ENCODE results near the gene NXPE4. TPM values are rescaled to one million over a fixed set of nuclear protein-coding genes. Genes with fewer than 3 reads are reported as not detected.

The NXPE4 gene
- total and polyA plus RNA-seq, 2 of the 8 experiments (the other 6 are each of a cell fraction or from before 2014, with no cell fraction given) = not detected

DNA sequence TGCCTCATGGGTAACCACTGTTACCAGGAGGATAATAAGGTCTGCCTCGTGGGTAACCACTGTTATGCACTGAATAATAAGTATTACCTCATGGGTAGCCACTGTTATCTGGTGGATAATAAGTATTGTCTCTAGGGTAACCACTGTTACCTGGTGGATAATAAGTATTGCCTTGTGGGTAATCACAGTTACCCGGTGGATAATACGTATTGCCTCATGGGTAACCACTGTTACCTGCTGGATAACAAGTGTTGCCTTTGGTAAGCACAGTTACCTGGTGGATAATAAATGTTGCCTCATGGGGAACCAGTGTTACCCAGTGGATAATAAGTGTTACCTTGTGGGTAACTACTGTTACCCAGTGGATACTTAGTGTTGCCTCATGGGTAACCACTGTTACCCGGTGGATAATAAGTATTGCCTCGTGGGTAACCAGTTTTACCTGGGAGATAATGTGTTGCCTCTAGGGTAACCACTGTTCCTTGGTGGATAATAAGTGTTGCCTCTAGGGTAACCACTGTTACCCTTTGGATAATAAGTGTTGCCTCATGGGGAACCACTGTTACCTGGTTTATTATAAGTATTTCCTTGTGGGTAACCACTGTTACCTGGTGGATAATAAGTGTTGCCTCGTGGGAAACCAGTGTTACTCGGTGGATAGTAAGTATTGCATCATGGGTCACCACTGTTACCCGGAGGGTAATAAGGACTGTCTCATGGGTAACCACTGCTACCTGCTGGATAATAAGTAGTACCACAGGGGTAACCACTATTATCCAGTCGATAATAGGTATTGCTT is 10.6 kb upstream of the NXPE4 start:
- no peaks in the 10 kb centered on the region for H3K23me2 ChIP-seq (ENCODE audit: low read depth, low read length)
- POLR2A ChIA-PET (ENCODE audit: partially characterized antibody) = no interaction called here
- H3K9ac ChIP-seq (replicated peaks in 1 of 4; ENCODE audit: extremely low read depth in 1 of 4, low read depth in 3 of 4, low read length in 3 of 4) = no peak overlapping the region
- H4K91ac ChIP-seq (replicated peaks; ENCODE audit: insufficient read length, low read length) = no peak overlapping the region
- H3K79me1 ChIP-seq (ENCODE audit: low read depth, low read length) = no peaks in the 10 kb centered on the region
- H3K4ac ChIP-seq (replicated peaks; ENCODE audit: insufficient read length, low read depth, low read length) = no peak overlapping the region
- no peak overlapping the region for H2BK5ac ChIP-seq (ENCODE audit: low read depth, low read length)
- H3K4me1 ChIP-seq (replicated peaks in 1 of 4; ENCODE audit: control insufficient read depth in 3 of 4, insufficient read depth in 4 of 4, low read length in 3 of 4) = no peaks in the 10 kb centered on the region
- no peaks in the 10 kb centered on the region for H3K27me3 ChIP-seq (replicated peaks in 1 of 4; ENCODE audit: control insufficient read depth in 3 of 4, extremely low read depth in 1 of 4, insufficient read depth in 3 of 4, low read length in 3 of 4)
- no peak overlapping the region for H3K4me2 ChIP-seq (ENCODE audit: insufficient read depth in 1 of 2, low read depth in 2 of 2, low read length in 2 of 2)
- no peak overlapping the region for H2BK15ac ChIP-seq (ENCODE audit: low read length)
- H2BK120ac ChIP-seq (replicated peaks; ENCODE audit: low read depth, low read length) = no peak overlapping the region
- no peak overlapping the region for H3K23ac ChIP-seq (ENCODE audit: insufficient read length)
- no peak overlapping the region for H3K27ac ChIP-seq (ENCODE audit: low read depth, low read length)
- H2BK12ac ChIP-seq (ENCODE audit: low read depth, low read length) = no peak overlapping the region
- no peak overlapping the region for H3K56ac ChIP-seq (replicated peaks; ENCODE audit: insufficient read length, low read depth, low read length)
- H4K8ac ChIP-seq (ENCODE audit: extremely low read depth, insufficient read depth, low read length) = no peak overlapping the region
- no peak for DNase-seq (ENCODE audit: low read depth in 1 of 2, low spot score in 2 of 2)
- H2AFZ ChIP-seq (ENCODE audit: low read length) = no peak overlapping the region
- H4K5ac ChIP-seq (ENCODE audit: insufficient read length, low read depth, low read length) = no peak overlapping the region
- H3K79me2 ChIP-seq (ENCODE audit: control insufficient read depth in 1 of 2, insufficient read depth in 2 of 2, low read length in 2 of 2) = no peaks in the 10 kb centered on the region
- H3K9me3 ChIP-seq (ENCODE audit: insufficient read depth in 2 of 2, low read depth in 1 of 2, low read length in 1 of 2) = peaks cover 15 to 34% of the 10 kb centered on the region in 2 experiments; a peak in 3 of 4 replicates
- no peak overlapping the region for H3K14ac ChIP-seq (ENCODE audit: insufficient read length)
- no peak overlapping the region for H3K18ac ChIP-seq (ENCODE audit: extremely low read depth, low read length)
- H2BK20ac ChIP-seq (ENCODE audit: low read length) = no peak overlapping the region
- CTCF ChIA-PET (ENCODE audit: partially characterized antibody) = no interaction called here
- no peaks in the 10 kb centered on the region for H4K20me1 ChIP-seq (replicated peaks in 1 of 2; ENCODE audit: control insufficient read depth in 1 of 2, insufficient read depth in 2 of 2, low read length in 2 of 2)
- H2AK5ac ChIP-seq (ENCODE audit: low read depth, low read length) = no peak overlapping the region
- WGBS, 2 experiments (ENCODE audit: extremely low coverage in 1 of 2, insufficient coverage in 1 of 2, insufficient read length in 1 of 2, insufficient replicate concordance in 2 of 2, low coverage in 1 of 2, low lambda C conversion rate in 2 of 2, missing lambda C conversion rate in 1 of 2) = 94% methylated on average over 9 of the region's 9 CpGs; no CpG with 5 or more reads in 1 of the 2 experiments
- no peak for FAIRE-seq
- H3K4me3 ChIP-seq (ENCODE audit: extremely low read depth in 1 of 4, insufficient read depth in 2 of 4, low read depth in 3 of 4, low read length in 4 of 4) = no peak overlapping the region
- H3K36me3 ChIP-seq (ENCODE audit: control insufficient read depth in 2 of 4, insufficient read depth in 4 of 4, low read length in 3 of 4) = no peaks in the 10 kb centered on the region
- TF ChIP-seq CEBPB (IDR thresholded peaks at IDR 0.05; ENCODE audit: low read depth, low read length) = 0 out of 2 replicates have a peak, but pooled peaks have one; percentile 30
- TF ChIP-seq, protein P1, sequence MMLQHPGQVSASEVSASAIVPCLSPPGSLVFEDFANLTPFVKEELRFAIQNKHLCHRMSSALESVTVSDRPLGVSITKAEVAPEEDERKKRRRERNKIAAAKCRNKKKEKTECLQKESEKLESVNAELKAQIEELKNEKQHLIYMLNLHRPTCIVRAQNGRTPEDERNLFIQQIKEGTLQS (IDR thresholded peaks at IDR 0.05; ENCODE audit: insufficient read depth, low read depth, low read length) = no peak
- TF ChIP-seq RAD21 (IDR thresholded peaks at IDR 0.05 in 1 of 2, conservative IDR thresholded peaks at IDR 0.05 in 1 of 2; ENCODE audit: low read depth in 2 of 2, low read length in 2 of 2) = peak; percentile 34 to 41; a peak in 3 of 4 replicates
- TF ChIP-seq TBP (IDR thresholded peaks at IDR 0.05; ENCODE audit: low read depth, low read length) = no peak
- TF ChIP-seq CTCF (IDR thresholded peaks at IDR 0.05; ENCODE audit: control extremely low read depth in 1 of 3, insufficient read depth in 1 of 3, low read depth in 1 of 3, low read length in 3 of 3) = no peak
- no peak for TF ChIP-seq CBX5 (IDR thresholded peaks at IDR 0.05; ENCODE audit: low read depth, low read length)
- no peak for TF ChIP-seq BCL11A (IDR thresholded peaks at IDR 0.05; ENCODE audit: low read depth in 2 of 2, low read length in 2 of 2)
- TF ChIP-seq YY1 (IDR thresholded peaks at IDR 0.05; ENCODE audit: low read depth, low read length) = no peak
- no peak for TF ChIP-seq JUND (IDR thresholded peaks at IDR 0.05; ENCODE audit: low read length)
- TF ChIP-seq TAF1 (IDR thresholded peaks at IDR 0.05; ENCODE audit: low read depth, low read length) = no peak

Measured in H1 (cell line).